Smooth muscle cell (in vitro differentiated cells): ENCODE measurements around the gene KLHDC7B. TPM values are rescaled to one million over a fixed set of nuclear protein-coding genes. Genes with fewer than 3 reads are reported as not detected.

Experiments used
- DNase-seq: peaks from one replicate; lab custom pipeline; 2025; ENCODE audit not compliant: unreplicated experiment; lab: John Stamatoyannopoulos, UW
- H2AFZ ChIP-seq: fragments of 200-600 bp; sonication (generic); 2 replicates; pipeline ENCODE4 v1.6.0; 2016; ENCODE audit warnings: antibody characterized with exemption, low read depth, mild to moderate bottlenecking
- H3F3A ChIP-seq: fragments of 200-600 bp; sonication (generic); 2 replicates; pipeline ENCODE4 v1.6.0; 2017; ENCODE audit warnings: antibody characterized with exemption, low read depth
- H3K27ac ChIP-seq: fragments of 200-600 bp; sonication (generic); 2 replicates; pipeline ENCODE4 v1.5.1; 2016; ENCODE audit warnings: low read depth, mild to moderate bottlenecking
- H3K27me3 ChIP-seq: fragments of 200-600 bp; sonication (generic); 2 replicates; pipeline ENCODE4 v1.6.1; 2016; ENCODE audit warnings: low read depth, mild to moderate bottlenecking
- H3K36me3 ChIP-seq: fragments of 200-600 bp; sonication (generic); 2 replicates; pipeline ENCODE4 v1.5.1; 2016; ENCODE audit warnings: low read depth
- H3K4me1 ChIP-seq: fragments of 200-600 bp; sonication (generic); 2 replicates; pipeline ENCODE4 v1.5.1; 2016; ENCODE audit warnings: low read depth
- H3K4me2 ChIP-seq: fragments of 200-600 bp; sonication (generic); 2 replicates; pipeline ENCODE4 v1.6.0; 2016; ENCODE audit warnings: mild to moderate bottlenecking
- H3K4me3 ChIP-seq: fragments of 200-600 bp; sonication (generic); 2 replicates; pipeline ENCODE4 v1.5.1; 2016; ENCODE audit warnings: mild to moderate bottlenecking
- H3K79me2 ChIP-seq: fragments of 200-600 bp; sonication (generic); 2 replicates; pipeline ENCODE4 v1.6.0; 2016; ENCODE audit warnings: low read depth, mild to moderate bottlenecking
- H3K9ac ChIP-seq: fragments of 200-600 bp; sonication (generic); 2 replicates; pipeline ENCODE4 v1.6.0; 2016; ENCODE audit warnings: low read depth
- H3K9me3 ChIP-seq: fragments of 200-600 bp; sonication (generic); replicated peaks from 2 replicates; pipeline ENCODE4 v1.5.1; 2016; ENCODE audit warnings: low read depth
- H4K20me1 ChIP-seq: fragments of 200-600 bp; sonication (generic); 2 replicates; pipeline ENCODE4 v1.6.0; 2016; ENCODE audit warnings: low read depth
- WGBS: methylation state at CpG from one replicate; pipeline ENCODE4 v1.1.7; 2016; ENCODE audit warnings: low lambda C conversion rate; 5-methylcytosine and 5-hydroxymethylcytosine counted together
- polyA plus RNA-seq: library from polyadenylated mRNA; unstranded; fragments of >200 nt; fragmentation: Nextera tagmentation; extraction: Ambion mirVana; gene quantifications from 2 replicates; pipeline ENCODE4 v1.2.1, GENCODE V29; 2016
- total RNA-seq: library from RNA; depleted of rRNA; stranded (reverse); fragments of >200 nt; gene quantifications from 2 replicates; pipeline ENCODE4 v1.2.3, GENCODE V29; 2014
- TF ChIP-seq, protein P1 (sequence below): fragments of 200-600 bp; sonication (generic); IDR thresholded peaks from 2 replicates; pipeline ENCODE4 v1.5.1; 2017; ENCODE audit warnings: borderline replicate concordance, mild to moderate bottlenecking, antibody characterized with exemption; ENCODE audit not compliant: insufficient read depth, poor library complexity, severe bottlenecking

KLHDC7B gene
- total and polyA plus RNA-seq, 2 experiments from 2014 or later = 1.1 to 1.5 TPM

DNA sequence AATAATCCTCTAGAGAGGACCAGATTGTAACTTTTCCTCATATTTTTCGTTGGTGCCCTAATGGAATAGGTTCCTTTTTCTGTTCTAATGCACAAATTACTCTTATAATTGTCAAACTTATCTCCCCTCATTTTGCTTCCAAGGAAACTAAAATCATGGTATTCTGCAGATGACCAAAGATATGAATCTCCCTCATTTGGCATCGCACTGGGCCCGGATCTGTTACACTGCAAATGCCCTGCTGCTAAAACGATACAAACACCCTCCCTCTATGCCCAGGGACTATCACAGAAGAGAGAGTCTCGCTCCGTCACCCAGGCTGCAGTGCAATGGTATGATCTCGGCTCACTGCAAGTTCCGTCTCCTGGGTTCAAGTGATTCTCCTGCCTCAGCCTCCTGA lies 7.6 kb downstream of the KLHDC7B start:
- no peaks in the 10 kb centered on the region for H3K79me2 ChIP-seq
- TF ChIP-seq, protein P1, sequence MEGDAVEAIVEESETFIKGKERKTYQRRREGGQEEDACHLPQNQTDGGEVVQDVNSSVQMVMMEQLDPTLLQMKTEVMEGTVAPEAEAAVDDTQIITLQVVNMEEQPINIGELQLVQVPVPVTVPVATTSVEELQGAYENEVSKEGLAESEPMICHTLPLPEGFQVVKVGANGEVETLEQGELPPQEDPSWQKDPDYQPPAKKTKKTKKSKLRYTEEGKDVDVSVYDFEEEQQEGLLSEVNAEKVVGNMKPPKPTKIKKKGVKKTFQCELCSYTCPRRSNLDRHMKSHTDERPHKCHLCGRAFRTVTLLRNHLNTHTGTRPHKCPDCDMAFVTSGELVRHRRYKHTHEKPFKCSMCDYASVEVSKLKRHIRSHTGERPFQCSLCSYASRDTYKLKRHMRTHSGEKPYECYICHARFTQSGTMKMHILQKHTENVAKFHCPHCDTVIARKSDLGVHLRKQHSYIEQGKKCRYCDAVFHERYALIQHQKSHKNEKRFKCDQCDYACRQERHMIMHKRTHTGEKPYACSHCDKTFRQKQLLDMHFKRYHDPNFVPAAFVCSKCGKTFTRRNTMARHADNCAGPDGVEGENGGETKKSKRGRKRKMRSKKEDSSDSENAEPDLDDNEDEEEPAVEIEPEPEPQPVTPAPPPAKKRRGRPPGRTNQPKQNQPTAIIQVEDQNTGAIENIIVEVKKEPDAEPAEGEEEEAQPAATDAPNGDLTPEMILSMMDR = no peak
- WGBS = 78% methylated on average over 8 of the region's 8 CpGs
- H3K36me3 ChIP-seq = no peaks in the 10 kb centered on the region
- H3K4me3 ChIP-seq = no peak overlapping the region
- no peak overlapping the region for H3K4me2 ChIP-seq
- H3F3A ChIP-seq = no peaks in the 10 kb centered on the region
- H3K9ac ChIP-seq = no peak overlapping the region
- H4K20me1 ChIP-seq = no peaks in the 10 kb centered on the region
- no peak overlapping the region for H2AFZ ChIP-seq
- DNase-seq = no peak
- no peaks in the 10 kb centered on the region for H3K4me1 ChIP-seq
- H3K9me3 ChIP-seq = no peaks in the 10 kb centered on the region
- H3K27ac ChIP-seq = no peak overlapping the region
- H3K27me3 ChIP-seq = no peaks in the 10 kb centered on the region

DNA sequence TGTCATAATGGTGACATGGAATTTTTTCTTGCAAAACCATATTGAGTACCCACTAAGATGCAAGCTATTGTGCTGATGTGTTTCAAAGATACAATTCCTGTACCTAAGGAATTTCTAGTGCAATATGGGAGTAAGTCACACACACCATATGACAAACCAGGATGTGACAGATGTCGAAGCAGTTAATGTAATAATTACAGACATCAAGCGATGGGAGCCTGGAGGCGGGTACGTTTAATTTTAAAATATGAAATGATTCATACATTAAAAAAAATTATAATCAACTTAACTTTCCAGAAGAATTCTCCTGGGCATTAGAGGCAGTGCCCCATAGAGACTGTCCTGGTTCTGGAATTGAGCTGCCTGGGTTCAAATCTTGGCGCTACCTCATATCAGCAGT lies 11.0 kb downstream of the KLHDC7B start:
- no peaks in the 10 kb centered on the region for H3K36me3 ChIP-seq
- TF ChIP-seq, protein P1 = no peak
- WGBS = 85% methylated on average over 5 of the region's 5 CpGs

DNA sequence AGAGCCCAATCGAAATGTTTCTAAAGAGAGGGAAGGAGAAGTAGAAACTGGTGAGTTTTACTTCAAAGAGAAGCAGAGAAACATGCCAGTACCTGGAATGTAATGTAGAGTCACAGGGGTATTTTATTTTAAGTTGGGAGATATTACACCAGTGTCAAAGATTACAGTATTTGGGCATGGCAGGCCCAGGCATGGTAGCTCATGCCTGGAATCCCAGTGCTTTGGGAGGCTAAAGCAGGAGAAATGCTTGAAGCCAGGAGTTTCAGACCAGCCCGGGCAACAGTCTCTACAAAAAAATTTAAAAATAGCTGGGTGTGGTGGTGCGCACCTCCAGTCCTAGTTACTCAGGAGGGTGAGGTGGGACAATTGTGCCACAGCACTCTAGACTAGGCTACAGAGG lies 14.3 kb downstream of the KLHDC7B start:
- Histone ChIP-seq H3K36me3 (no peaks in the 10 kb centered on the region), H3K9me3 (no peaks in the 10 kb centered on the region), H3F3A (no peaks in the 10 kb centered on the region), H3K4me2 (no peak overlapping the region), H3K4me3 (no peak overlapping the region), H4K20me1 (no peaks in the 10 kb centered on the region), H3K27ac (no peak overlapping the region), H3K4me1 (no peaks in the 10 kb centered on the region), H2AFZ (no peak overlapping the region), H3K27me3 (no peaks in the 10 kb centered on the region), H3K9ac (no peak overlapping the region), H3K79me2 (peaks cover 3% of the 10 kb centered on the region)
- DNase-seq = no peak
- TF ChIP-seq, protein P1 = no peak
- 88% methylated on average over 3 of the region's 3 CpGs for WGBS

More for the DNA sequence above, 11.0 kb downstream of the KLHDC7B start:
- Histone ChIP-seq H3K9me3 (no peaks in the 10 kb centered on the region), H3K4me1 (no peaks in the 10 kb centered on the region), H3K27me3 (no peaks in the 10 kb centered on the region), H3K79me2 (no peaks in the 10 kb centered on the region), H3K9ac (no peak overlapping the region), H3K27ac (no peak overlapping the region), H4K20me1 (no peaks in the 10 kb centered on the region), H2AFZ (no peak overlapping the region), H3K4me2 (no peak overlapping the region), H3F3A (no peaks in the 10 kb centered on the region), H3K4me3 (no peak overlapping the region)
- DNase-seq = no peak
